Measurements from ENCODE around the gene SPPL2C.

The SPPL2C gene

DNA sequence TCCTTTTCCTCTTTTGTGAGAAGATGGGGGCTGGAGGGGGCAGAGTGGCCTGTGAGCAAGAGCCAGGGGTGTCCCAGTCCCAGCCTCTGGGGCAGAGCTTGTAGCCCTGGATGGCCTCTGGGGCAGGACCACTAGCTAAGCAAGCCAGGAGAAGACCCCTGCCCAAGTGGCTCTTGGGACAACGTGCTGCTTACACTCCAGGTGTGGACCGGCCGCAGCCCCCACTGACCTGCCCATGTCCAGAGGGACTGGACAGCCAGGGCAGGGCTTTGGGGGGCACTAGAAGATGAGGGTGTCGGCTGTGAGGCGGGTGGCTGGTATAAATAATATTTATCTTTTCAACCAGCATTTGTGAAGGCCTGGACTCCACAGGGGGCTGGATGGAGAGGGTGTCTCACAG is 9.2 kb upstream of the SPPL2C start:
- ATAC-seq (ENCODE audit: low read depth): no peak

DNA sequence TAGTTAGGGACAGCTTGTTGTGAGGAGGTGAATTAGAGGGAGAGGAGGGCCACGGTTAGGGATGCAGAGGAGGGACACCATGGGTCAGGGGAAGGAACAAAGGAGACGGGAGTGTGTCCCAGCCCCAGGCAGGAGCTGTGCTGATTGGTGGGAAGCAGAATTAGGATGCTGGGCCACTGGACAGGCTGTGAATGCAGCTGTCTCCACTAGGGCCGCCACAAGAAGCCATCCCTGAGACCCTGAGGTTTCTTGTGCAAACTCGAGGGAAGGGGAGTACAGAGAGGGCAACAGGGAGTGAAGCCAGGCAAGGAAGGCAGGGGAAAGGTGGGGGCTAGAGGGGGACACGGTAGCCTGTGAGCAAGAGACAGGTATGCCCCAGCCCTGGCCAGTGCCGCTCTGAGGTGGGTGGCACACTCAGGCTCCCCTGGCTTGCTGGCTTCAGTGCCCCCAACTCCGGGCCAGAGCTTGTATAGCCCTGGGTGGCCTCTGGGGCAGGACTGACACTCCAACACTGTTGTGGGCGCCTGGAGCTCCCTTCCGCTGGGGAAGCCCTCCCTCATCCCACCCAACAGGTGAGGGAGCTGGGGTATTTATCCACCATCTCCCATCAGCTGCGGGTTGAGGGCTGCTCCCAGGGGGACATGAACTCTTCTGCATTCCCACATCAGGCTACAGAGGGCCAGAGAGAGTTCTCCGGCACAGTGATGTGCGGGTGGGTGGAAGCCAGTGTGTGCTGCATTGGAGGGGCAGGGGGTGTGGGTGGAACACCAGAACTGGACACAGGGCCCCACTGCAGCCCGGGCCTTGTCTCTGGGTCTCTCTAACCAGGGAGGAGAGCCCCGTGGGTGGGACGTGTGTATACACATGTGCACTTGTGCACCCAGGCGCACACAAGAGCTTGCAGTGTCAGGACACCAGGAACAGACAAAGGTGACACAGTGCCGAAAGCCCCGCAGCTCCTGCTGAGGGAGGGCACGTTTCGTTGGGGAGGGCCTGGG is 8.3 kb upstream of the SPPL2C start:
- ATAC-seq (ENCODE audit: low read depth) (no peak), DNase-seq (ENCODE audit: low spot score) (no peak)
- Histone ChIP-seq H3K27ac (ENCODE audit: poor library complexity, severe bottlenecking) (no peak overlapping the region), H3K4me3 (ENCODE audit: severe bottlenecking) (no peak overlapping the region), H3K36me3 (ENCODE audit: low read depth) (no peaks in the 10 kb centered on the region), H3K9me3 (ENCODE audit: severe bottlenecking) (no peaks in the 10 kb centered on the region), H3K4me1 (ENCODE audit: insufficient read depth, poor library complexity, severe bottlenecking) (no peaks in the 10 kb centered on the region), H3K27me3 (ENCODE audit: insufficient read depth, poor library complexity, severe bottlenecking) (no peaks in the 10 kb centered on the region)
- TF ChIP-seq, protein P1, sequence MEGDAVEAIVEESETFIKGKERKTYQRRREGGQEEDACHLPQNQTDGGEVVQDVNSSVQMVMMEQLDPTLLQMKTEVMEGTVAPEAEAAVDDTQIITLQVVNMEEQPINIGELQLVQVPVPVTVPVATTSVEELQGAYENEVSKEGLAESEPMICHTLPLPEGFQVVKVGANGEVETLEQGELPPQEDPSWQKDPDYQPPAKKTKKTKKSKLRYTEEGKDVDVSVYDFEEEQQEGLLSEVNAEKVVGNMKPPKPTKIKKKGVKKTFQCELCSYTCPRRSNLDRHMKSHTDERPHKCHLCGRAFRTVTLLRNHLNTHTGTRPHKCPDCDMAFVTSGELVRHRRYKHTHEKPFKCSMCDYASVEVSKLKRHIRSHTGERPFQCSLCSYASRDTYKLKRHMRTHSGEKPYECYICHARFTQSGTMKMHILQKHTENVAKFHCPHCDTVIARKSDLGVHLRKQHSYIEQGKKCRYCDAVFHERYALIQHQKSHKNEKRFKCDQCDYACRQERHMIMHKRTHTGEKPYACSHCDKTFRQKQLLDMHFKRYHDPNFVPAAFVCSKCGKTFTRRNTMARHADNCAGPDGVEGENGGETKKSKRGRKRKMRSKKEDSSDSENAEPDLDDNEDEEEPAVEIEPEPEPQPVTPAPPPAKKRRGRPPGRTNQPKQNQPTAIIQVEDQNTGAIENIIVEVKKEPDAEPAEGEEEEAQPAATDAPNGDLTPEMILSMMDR (IDR thresholded peaks at IDR 0.05; ENCODE audit: poor library complexity, severe bottlenecking): no peak

More for the DNA sequence above, 9.2 kb upstream of the SPPL2C start:
- H3K4me1 ChIP-seq (ENCODE audit: insufficient read depth, poor library complexity, severe bottlenecking): no peaks in the 10 kb centered on the region
- H3K27ac ChIP-seq (ENCODE audit: poor library complexity, severe bottlenecking): no peak overlapping the region
- no peaks in the 10 kb centered on the region for H3K9me3 ChIP-seq (ENCODE audit: severe bottlenecking)
- no peak for DNase-seq (ENCODE audit: low spot score)
- TF ChIP-seq, protein P1 (IDR thresholded peaks at IDR 0.05; ENCODE audit: poor library complexity, severe bottlenecking): no peak
- no peaks in the 10 kb centered on the region for H3K27me3 ChIP-seq (ENCODE audit: insufficient read depth, poor library complexity, severe bottlenecking)
- no peaks in the 10 kb centered on the region for H3K36me3 ChIP-seq (ENCODE audit: low read depth)
- H3K4me3 ChIP-seq (ENCODE audit: severe bottlenecking): no peak overlapping the region

DNA sequence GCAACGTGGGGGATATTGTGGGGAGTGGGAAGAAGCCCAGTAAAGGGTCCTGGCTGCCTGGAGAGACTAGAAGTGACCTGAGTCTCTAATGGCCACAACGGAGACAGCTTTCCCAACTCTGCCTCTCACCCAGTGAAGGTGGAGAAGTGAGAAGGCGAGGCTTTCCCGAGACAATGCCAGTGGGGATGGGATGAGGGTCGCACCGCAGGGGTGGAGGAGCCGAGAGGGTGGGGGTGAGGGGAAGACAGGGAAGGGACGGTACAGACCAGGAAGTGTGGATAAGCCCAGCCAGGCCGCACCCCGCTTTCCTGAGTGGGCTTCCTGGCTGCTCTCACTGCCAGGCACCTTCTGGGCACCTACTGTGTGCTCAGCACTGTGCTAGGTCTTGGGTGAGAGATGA is 7.5 kb upstream of the SPPL2C start:
- TF ChIP-seq, protein P1 (IDR thresholded peaks at IDR 0.05; ENCODE audit: poor library complexity, severe bottlenecking): no peak
- ATAC-seq (ENCODE audit: low read depth): no peak
- no peaks in the 10 kb centered on the region for H3K9me3 ChIP-seq (ENCODE audit: severe bottlenecking)
- DNase-seq (ENCODE audit: low spot score): no peak
- H3K4me3 ChIP-seq (ENCODE audit: severe bottlenecking): no peak overlapping the region
- no peak overlapping the region for H3K27ac ChIP-seq (ENCODE audit: poor library complexity, severe bottlenecking)
- H3K27me3 ChIP-seq (ENCODE audit: insufficient read depth, poor library complexity, severe bottlenecking): no peaks in the 10 kb centered on the region
- H3K36me3 ChIP-seq (ENCODE audit: low read depth): no peaks in the 10 kb centered on the region
- H3K4me1 ChIP-seq (ENCODE audit: insufficient read depth, poor library complexity, severe bottlenecking): no peaks in the 10 kb centered on the region

DNA sequence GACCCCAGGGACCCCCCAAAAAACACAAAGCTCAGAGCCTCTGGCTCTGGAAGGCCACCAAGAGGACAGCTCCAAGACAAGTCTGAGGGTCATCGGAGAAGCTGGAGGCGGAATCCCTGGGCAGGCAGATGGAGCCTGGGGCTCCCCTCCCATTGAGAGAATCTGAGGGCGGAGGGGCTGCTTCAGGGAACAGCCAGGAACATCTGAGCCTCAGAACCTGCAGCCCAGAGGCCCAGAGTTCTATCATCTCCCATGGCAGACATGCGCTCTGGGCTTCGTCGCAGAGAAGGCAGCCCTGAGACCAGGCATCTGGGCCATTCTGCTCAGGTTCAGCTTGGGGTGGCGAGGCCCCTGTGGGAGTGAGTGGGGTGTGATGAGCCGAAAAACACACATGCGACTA is 7.1 kb upstream of the SPPL2C start:
- DNase-seq (ENCODE audit: low spot score) (no peak), ATAC-seq (ENCODE audit: low read depth) (no peak)
- TF ChIP-seq, protein P1 (IDR thresholded peaks at IDR 0.05; ENCODE audit: poor library complexity, severe bottlenecking): no peak
- no peak overlapping the region for H3K27ac ChIP-seq (ENCODE audit: poor library complexity, severe bottlenecking)
- H3K9me3 ChIP-seq (ENCODE audit: severe bottlenecking): no peaks in the 10 kb centered on the region
- no peaks in the 10 kb centered on the region for H3K4me1 ChIP-seq (ENCODE audit: insufficient read depth, poor library complexity, severe bottlenecking)
- H3K4me3 ChIP-seq (ENCODE audit: severe bottlenecking): no peak overlapping the region
- no peaks in the 10 kb centered on the region for H3K27me3 ChIP-seq (ENCODE audit: insufficient read depth, poor library complexity, severe bottlenecking)
- no peaks in the 10 kb centered on the region for H3K36me3 ChIP-seq (ENCODE audit: low read depth)
